PC-9 (cell line): ENCODE measurements around the gene SNAI3. TPM values are rescaled to one million over a fixed set of nuclear protein-coding genes. Genes with fewer than 3 reads are reported as not detected.

Experiments used
- BruUV-seq: library from RNA; stranded (reverse); fragments of 400-500 nt; replicated peaks from 2 replicates; lab custom pipeline; 2021; lab: Mats Ljungman, UMichigan
- CTCF ChIA-PET: fragments of 300-600 bp; sonication (Branson Sonifier 250); formaldehyde crosslinking; loops from one replicate; lab custom pipeline; 2022; ENCODE audit warnings: antibody characterized with exemption; lab: Charles Lee
- POLR2A ChIA-PET: fragments of 300-600 bp; sonication (Branson Sonifier 250); formaldehyde crosslinking; loops from one replicate; lab custom pipeline; 2022; ENCODE audit warnings: antibody characterized with exemption; ENCODE audit not compliant: unreplicated experiment; lab: Charles Lee
- DNase-seq, 2 experiments: peaks; one replicate each; pipeline versions ENCODE4 v3.0.0 to v3.0.0-alpha.2; 2015 to 2022; ENCODE audit warnings: mixed read lengths in 1 of 2
- H2AFZ ChIP-seq: fragments of 200-600 bp; sonication (generic); 2 replicates; pipeline ENCODE4 v1.8.1; 2017; ENCODE audit warnings: antibody characterized with exemption
- H3F3A ChIP-seq: fragments of 200-600 bp; sonication (generic); 2 replicates; pipeline ENCODE4 v1.8.1; 2017; ENCODE audit warnings: antibody characterized with exemption, mild to moderate bottlenecking, low read depth; ENCODE audit not compliant: insufficient read depth
- H3K27ac ChIP-seq: fragments of 200-600 bp; sonication (generic); 2 replicates; pipeline ENCODE4 v1.6.1; 2016; ENCODE audit warnings: mixed run types
- H3K27me3 ChIP-seq: fragments of 200-600 bp; sonication (generic); 2 replicates; pipeline ENCODE4 v1.6.1; 2016; ENCODE audit warnings: low read depth, mixed run types; ENCODE audit not compliant: insufficient read depth
- H3K36me3 ChIP-seq: fragments of 200-600 bp; sonication (generic); 2 replicates; pipeline ENCODE4 v1.6.1; 2016; ENCODE audit warnings: low read depth, mixed run types
- H3K4me1 ChIP-seq: fragments of 200-600 bp; sonication (generic); replicated peaks from 2 replicates; pipeline ENCODE4 v1.6.1; 2016; ENCODE audit warnings: mixed run types; ENCODE audit not compliant: insufficient read depth
- H3K4me2 ChIP-seq: fragments of 200-600 bp; sonication (generic); 2 replicates; pipeline ENCODE4 v1.6.1; 2017; ENCODE audit warnings: mixed run types
- H3K4me3 ChIP-seq: fragments of 200-600 bp; sonication (generic); 2 replicates; pipeline ENCODE4 v1.6.1; 2016; ENCODE audit warnings: mixed run types
- H3K79me2 ChIP-seq: fragments of 200-600 bp; sonication (generic); 2 replicates; pipeline ENCODE4 v1.6.1; 2017; ENCODE audit warnings: low read depth, mixed run types
- H3K9me2 ChIP-seq: fragments of 200-600 bp; sonication (generic); 2 replicates; pipeline ENCODE4 v1.8.1; 2017; ENCODE audit warnings: mild to moderate bottlenecking; ENCODE audit not compliant: insufficient read depth
- H3K9me3 ChIP-seq: fragments of 200-600 bp; sonication (generic); 2 replicates; pipeline ENCODE4 v1.8.1; 2016; ENCODE audit warnings: low read depth; ENCODE audit not compliant: insufficient read depth
- H4K20me1 ChIP-seq: fragments of 200-600 bp; sonication (generic); 2 replicates; pipeline ENCODE4 v1.8.1; 2017; ENCODE audit not compliant: insufficient read depth
- CTCF ChIP-seq: fragments of 200-600 bp; sonication (generic); conservative IDR thresholded peaks from 2 replicates; pipeline ENCODE4 v1.6.1; 2017; ENCODE audit warnings: mixed run types, antibody characterized with exemption, mild to moderate bottlenecking, moderate library complexity
- EZH2 ChIP-seq: fragments of 200-600 bp; sonication (generic); IDR thresholded peaks from 2 replicates; pipeline ENCODE4 v1.8.0; 2017; ENCODE audit warnings: antibody characterized with exemption, low read depth
- intact Hi-C: fragments of 100-400 bp; cut with micrococcal nuclease; formaldehyde crosslinking; loops from one replicate; pipeline ENCODE4 v1.10.0; 2022; ENCODE audit not compliant: unreplicated experiment
- total RNA-seq: library from RNA; stranded (reverse); gene quantifications from 2 replicates; pipeline ENCODE4 v1.2.3, GENCODE V29; 2021

Gene SNAI3
- total RNA-seq, 1 experiment from 2014 or later, result 1.3 TPM

GRCh38 chr16:88631920-88632586, 54.3 kb downstream of the SNAI3 start:
- intact Hi-C loops, result no loop called here

DNA sequence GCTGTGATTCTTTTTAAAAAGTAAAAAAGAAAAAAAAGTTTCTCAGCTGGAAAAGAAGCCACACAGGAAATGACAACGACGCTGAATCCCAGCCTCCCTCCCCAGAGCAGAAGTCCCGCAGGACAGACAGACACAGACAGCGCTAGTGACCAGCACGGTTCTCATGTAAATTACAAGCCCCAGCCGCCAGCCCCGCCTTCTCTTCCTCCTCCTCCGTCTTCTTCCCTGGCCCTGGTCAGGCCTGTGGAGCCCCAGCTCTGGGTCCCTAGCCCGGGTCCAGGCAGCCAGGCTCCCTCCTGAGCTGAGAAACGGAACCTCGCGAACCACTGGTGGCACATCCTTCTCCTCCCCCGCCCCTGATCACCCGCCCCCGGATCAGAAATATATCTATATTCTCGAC, 54.9 kb downstream of the SNAI3 start:
- no peak overlapping the region for H2AFZ ChIP-seq
- H3K27ac ChIP-seq, result no peak overlapping the region
- TSS peak; percentile 66 for BruUV-seq
- ChIA-PET POLR2A (no interaction called here), CTCF (no interaction called here)
- no peak for DNase-seq
- no peak overlapping the region for H3K4me2 ChIP-seq
- peaks cover 3% of the 10 kb centered on the region; the same call in 1 of the 2 replicates for H3F3A ChIP-seq
- TF ChIP-seq EZH2 (no peak), CTCF (no peak)
- H4K20me1 ChIP-seq, result no peaks in the 10 kb centered on the region
- H3K79me2 ChIP-seq, result no peaks in the 10 kb centered on the region
- H3K27me3 ChIP-seq, result no peaks in the 10 kb centered on the region
- intact Hi-C loops, result no loop called here
- no peaks in the 10 kb centered on the region for H3K9me3 ChIP-seq
- no peaks in the 10 kb centered on the region for H3K36me3 ChIP-seq
- no peaks in the 10 kb centered on the region for H3K4me1 ChIP-seq
- H3K4me3 ChIP-seq, result no peak overlapping the region
- H3K9me2 ChIP-seq, result no peaks in the 10 kb centered on the region

More at GRCh38 chr16:88631920-88632586, 54.3 kb downstream of the SNAI3 start:
- no peak overlapping the region for H3K4me3 ChIP-seq
- H3K79me2 ChIP-seq, result no peaks in the 10 kb centered on the region
- H3K4me2 ChIP-seq, result no peak overlapping the region
- H3K27me3 ChIP-seq, result no peaks in the 10 kb centered on the region
- no peak overlapping the region for H2AFZ ChIP-seq
- H4K20me1 ChIP-seq, result no peaks in the 10 kb centered on the region
- H3K9me2 ChIP-seq, result no peaks in the 10 kb centered on the region
- H3K27ac ChIP-seq, result no peak overlapping the region
- POLR2A ChIA-PET, result no interaction called here
- no peak for TF ChIP-seq CTCF
- no peak for DNase-seq
- CTCF ChIA-PET, result no interaction called here
- no peaks in the 10 kb centered on the region for H3K9me3 ChIP-seq
- H3K4me1 ChIP-seq, result no peaks in the 10 kb centered on the region
- no TSS peak for BruUV-seq
- H3K36me3 ChIP-seq, result no peaks in the 10 kb centered on the region
- peaks cover 3% of the 10 kb centered on the region; the same call in 1 of the 2 replicates for H3F3A ChIP-seq

DNA sequence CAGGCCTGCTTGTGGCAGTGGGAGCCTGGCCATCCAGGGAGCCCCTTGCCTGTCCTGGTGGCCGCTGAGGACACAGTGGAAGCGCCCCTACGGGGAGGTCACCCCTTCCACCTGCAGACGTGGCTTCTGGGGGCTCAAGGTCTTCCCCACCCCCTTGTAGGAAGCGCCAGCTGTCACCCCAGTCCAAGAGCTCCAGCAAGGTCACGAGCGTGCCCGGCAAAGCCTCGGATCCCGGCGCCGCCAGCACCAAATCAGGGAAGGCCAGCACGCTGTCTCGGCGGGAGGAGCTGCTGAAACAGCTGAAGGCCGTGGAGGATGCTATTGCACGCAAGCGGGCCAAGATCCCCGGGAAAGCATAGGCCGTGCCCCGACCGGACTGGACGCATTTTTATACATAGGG, 55.4 kb downstream of the SNAI3 start:
- BruUV-seq, result no TSS peak
- Histone ChIP-seq H2AFZ (no peak overlapping the region), H3K4me1 (no peaks in the 10 kb centered on the region), H3K4me3 (no peak overlapping the region), H3K79me2 (no peaks in the 10 kb centered on the region), H3K4me2 (no peak overlapping the region), H3K27ac (no peak overlapping the region), H3K9me2 (no peaks in the 10 kb centered on the region), H3K9me3 (no peaks in the 10 kb centered on the region), H3K27me3 (no peaks in the 10 kb centered on the region), H4K20me1 (no peaks in the 10 kb centered on the region), H3F3A (peaks cover 3% of the 10 kb centered on the region; the same call in 1 of the 2 replicates), H3K36me3 (no peaks in the 10 kb centered on the region)
- no peak for DNase-seq
- TF ChIP-seq CTCF (no peak), EZH2 (no peak)
- ChIA-PET POLR2A (no interaction called here), CTCF (no interaction called here)
- intact Hi-C loops, result no loop called here
